GM13977 (cell line): ENCODE data around the gene CTCF.

Experiments
- DNase-seq: peaks from one replicate; pipeline ENCODE4 v3.0.0; 2012; ENCODE audit warnings: low spot score
- in situ Hi-C: fragments of 300-500 bp; cut with MboI; formaldehyde crosslinking; loops from one replicate; pipeline ENCODE4 v1.12.0; 2022; ENCODE audit warnings: low sequenced_read_pairs, low pct_unique_long_range_greater_than_20kb, mixed read lengths, inconsistent platforms; ENCODE audit not compliant: unreplicated experiment
- TF ChIP-seq, protein P1 (sequence below): IDR thresholded peaks from 2 replicates; pipeline ENCODE4 v1.5.1; 2012; ENCODE audit warnings: mild to moderate bottlenecking, control low read depth; ENCODE audit not compliant: insufficient read depth; ENCODE audit errors: extremely low read depth, missing control alignments

The CTCF gene

DNA sequence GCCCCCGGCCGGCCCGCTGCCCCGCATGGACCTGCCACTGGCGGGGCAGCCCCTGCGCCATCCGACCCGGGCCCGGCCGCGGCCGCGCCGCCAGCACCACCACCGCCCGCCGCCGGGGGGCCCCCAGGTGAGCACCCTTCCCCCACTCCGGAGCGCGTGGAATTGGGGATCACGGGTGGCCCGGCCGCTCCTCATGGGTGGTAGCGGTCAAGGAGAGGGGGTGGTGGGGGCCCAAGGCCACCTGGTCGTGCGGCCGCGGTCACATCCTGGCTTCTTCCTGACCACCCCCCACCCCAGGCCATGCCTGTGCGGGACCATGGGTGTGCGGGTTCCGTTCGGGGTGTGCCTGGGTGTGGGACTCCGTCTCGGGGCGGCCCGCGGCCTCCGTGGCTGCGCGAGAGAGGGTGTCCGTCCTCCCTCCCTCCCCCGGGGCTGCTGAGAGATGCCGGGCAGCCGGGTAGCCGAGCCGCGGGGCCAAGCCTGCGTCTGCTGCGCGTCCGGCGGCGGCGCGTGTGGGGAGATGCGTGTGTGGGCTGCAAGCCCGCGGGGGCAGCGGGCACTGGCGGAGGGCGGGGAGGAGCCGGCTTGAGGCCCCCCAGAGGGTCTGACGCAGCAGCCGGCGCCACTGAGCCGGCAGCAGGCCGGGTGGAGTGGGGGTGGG lies 90.9 kb downstream of the CTCF start:
- TF ChIP-seq, protein P1, sequence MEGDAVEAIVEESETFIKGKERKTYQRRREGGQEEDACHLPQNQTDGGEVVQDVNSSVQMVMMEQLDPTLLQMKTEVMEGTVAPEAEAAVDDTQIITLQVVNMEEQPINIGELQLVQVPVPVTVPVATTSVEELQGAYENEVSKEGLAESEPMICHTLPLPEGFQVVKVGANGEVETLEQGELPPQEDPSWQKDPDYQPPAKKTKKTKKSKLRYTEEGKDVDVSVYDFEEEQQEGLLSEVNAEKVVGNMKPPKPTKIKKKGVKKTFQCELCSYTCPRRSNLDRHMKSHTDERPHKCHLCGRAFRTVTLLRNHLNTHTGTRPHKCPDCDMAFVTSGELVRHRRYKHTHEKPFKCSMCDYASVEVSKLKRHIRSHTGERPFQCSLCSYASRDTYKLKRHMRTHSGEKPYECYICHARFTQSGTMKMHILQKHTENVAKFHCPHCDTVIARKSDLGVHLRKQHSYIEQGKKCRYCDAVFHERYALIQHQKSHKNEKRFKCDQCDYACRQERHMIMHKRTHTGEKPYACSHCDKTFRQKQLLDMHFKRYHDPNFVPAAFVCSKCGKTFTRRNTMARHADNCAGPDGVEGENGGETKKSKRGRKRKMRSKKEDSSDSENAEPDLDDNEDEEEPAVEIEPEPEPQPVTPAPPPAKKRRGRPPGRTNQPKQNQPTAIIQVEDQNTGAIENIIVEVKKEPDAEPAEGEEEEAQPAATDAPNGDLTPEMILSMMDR = no peak
- DNase-seq = no peak
- in situ Hi-C loops = loop anchor here (10.0 kb wide), 1 partner anchor 118 kb away; no protein-coding TSS in a partner anchor

DNA sequence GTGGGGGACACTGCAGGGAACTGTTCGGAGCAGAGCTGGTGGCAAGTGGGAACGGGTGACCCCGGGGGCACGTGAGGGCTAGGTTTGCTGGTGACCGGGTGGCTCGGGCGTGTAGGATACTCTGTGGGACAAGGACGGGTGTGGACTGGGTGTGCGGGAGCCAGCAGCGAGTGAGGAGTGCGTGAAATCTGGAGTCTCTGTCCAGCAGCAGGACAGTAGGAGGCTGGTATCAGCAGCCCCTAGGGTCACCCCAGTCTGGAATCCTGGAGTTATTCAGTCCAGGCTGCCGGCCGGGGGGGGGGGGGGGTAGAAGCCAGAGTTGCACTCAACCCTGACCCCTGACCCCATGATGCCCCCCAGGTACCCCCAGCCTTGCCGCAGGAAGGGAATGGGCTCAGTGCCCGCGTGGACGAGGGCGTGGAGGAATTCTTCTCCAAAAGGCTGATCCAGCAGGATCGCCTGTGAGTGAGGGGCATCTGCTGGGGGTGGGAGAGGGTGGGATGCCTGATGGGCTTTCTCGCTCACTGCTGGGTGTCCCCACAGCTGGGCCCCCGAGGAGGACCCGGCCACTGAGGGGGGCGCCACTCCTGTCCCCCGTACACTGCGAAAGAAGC lies 91.6 kb downstream of the CTCF start:
- DNase-seq = no peak
- TF ChIP-seq, protein P1 = no peak
- in situ Hi-C loops = loop anchor here (10.0 kb wide), 1 partner anchor 119 kb away; no protein-coding TSS in a partner anchor

DNA sequence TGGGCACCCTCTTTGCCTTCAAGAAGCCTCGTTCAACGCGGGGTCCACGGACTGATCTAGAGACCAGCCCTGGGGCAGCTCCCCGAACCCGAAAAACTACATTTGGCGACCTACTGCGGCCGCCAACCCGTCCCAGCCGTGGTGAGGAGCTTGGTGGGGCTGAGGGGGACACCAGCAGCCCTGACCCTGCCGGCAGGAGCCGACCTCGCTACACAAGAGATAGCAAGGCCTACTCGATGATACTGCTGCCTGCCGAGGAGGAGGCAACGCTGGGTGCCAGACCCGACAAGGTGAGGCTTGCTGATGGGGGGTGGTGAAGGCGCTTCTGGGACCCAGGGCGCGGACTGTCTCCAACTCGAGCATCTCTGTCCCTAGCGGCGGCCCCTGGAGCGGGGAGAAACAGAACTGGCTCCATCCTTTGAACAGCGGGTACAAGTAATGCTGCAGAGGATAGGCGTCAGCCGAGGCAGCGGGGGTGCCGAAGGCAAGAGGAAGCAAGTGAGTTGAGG lies 92.1 kb downstream of the CTCF start:
- no peak for DNase-seq
- TF ChIP-seq, protein P1 = no peak
- in situ Hi-C loops = loop anchor here (10.0 kb wide), 1 partner anchor 120 kb away; no protein-coding TSS in a partner anchor

DNA sequence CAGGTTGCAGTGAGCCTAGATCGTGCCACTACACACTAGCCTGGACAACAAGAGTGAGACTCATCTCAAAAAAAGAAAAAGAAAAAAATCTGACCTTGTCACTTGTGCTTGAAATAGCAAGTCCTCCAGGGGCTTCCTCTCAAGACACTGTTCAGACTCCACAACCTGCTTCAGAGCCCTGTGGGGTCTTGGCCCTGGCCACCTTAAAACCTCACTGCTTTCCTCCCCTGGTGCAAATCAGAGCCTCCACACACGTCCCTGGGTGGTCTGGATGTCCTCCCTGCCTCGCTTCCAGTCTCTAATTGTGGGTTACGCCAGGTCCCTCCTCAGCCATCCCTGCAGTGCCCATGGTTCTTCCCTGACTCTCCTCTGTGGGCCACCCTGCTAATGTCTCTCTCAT lies 93.0 kb downstream of the CTCF start:
- no peak for DNase-seq
- TF ChIP-seq, protein P1 = no peak
- in situ Hi-C loops = loop anchor here (10.0 kb wide), 1 partner anchor 121 kb away; no protein-coding TSS in a partner anchor

DNA sequence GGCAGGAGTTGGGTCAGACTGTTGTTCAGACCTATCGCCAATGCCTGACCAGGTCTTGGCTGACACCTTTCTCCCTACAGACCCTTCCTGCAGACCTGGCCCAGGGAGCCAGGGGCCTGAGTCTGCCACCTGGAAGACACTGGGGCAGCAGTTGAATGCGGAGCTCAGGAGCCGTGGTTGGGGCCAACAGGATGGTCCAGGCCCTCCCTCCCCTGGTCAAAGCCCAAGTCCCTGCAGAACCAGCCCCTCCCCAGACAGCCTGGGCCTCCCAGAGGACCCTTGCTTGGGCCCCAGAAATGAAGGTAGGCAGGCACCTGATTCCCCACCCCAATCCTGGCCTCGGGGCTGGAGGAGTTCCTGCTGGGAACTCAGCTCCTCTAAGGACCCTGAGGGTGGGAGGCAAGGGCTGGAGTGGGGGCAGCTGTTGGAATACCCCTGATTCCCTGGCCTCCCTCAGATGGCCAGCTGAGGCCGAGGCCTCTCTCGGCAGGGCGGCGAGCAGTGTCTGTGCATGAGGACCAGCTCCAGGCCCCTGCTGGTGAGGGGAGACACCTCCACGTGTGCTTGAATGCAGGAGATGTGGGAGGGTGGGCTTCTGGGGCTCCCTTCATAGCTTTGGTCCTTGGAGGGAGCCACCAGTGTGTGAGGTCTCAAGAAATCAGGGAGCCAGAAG lies 94.2 kb downstream of the CTCF start:
- no peak for DNase-seq
- TF ChIP-seq, protein P1 = no peak
- in situ Hi-C loops = loop anchor here (10.0 kb wide), 1 partner anchor 122 kb away; no protein-coding TSS in a partner anchor

DNA sequence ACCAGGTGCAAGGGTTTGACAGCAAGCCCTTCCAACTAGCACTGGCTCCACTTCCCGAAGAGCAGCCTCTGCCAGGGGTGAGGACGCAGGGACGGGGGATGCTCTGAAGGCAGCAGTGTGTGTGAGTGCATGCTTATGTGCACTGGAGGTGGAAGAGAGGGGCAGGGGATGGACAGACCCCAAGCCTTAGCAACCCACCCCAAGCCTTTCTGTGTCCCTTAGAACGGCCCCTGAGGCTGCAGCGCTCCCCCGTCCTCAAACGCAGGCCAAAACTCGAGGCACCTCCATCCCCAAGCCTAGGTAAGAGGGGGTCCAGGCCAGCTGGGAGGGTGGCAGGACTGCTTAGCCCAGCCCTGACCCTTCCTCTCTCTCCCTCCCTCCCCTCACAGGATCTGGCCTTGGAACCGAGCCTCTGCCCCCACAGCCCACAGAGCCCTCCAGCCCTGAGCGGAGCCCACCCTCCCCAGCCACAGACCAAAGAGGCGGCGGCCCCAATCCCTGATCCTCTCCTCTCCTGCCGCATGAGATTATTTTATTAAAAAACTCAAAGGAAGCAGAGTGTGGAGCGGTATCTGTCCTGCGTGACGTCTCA lies 94.8 kb downstream of the CTCF start:
- in situ Hi-C loops = loop anchor here (10.0 kb wide), 1 partner anchor 122 kb away; no protein-coding TSS in a partner anchor
- TF ChIP-seq, protein P1 = no peak
- no peak for DNase-seq
